Smooth muscle cell (in vitro differentiated cells): ENCODE results near the gene FAM156A. TPM values are rescaled to one million over a fixed set of nuclear protein-coding genes. Genes with fewer than 3 reads are reported as not detected.

Experiments
- polyA plus RNA-seq: library from polyadenylated mRNA; unstranded; fragments of >200 nt; fragmentation: Nextera tagmentation; extraction: Ambion mirVana; gene quantifications from 2 replicates; pipeline ENCODE4 v1.2.1, GENCODE V29; 2016
- total RNA-seq: library from RNA; depleted of rRNA; stranded (reverse); fragments of >200 nt; gene quantifications from 2 replicates; pipeline ENCODE4 v1.2.3, GENCODE V29; 2014

Gene FAM156A
- total and polyA plus RNA-seq, 2 experiments from 2014 or later = 7.6 to 18.5 TPM

Other genes with a start within 250 kb of the FAM156A start
- not detected in 2 replicates for gene SSX2B, start 207.3 kb downstream of the FAM156A start, total RNA-seq
- gene SSX2B, start 207.3 kb downstream of the FAM156A start, polyA plus RNA-seq = not detected in 2 replicates
- not detected in 2 replicates for gene SPANXN5, start 161.1 kb downstream of the FAM156A start, total RNA-seq
- not detected in 2 replicates for gene SPANXN5, start 161.1 kb downstream of the FAM156A start, polyA plus RNA-seq
- gene XAGE5, start 147.2 kb downstream of the FAM156A start, total RNA-seq = not detected in 2 replicates
- not detected in 2 replicates for gene XAGE5, start 147.2 kb downstream of the FAM156A start, polyA plus RNA-seq
- not detected in 2 replicates for gene XAGE3, start 90.4 kb downstream of the FAM156A start, total RNA-seq
- not detected in 2 replicates for gene XAGE3, start 90.4 kb downstream of the FAM156A start, polyA plus RNA-seq
- 18.5 and 22.0 TPM in 2 replicates for gene FAM156B, start 61.2 kb downstream of the FAM156A start, total RNA-seq
- gene FAM156B, start 61.2 kb downstream of the FAM156A start, polyA plus RNA-seq = 30.5 and 30.7 TPM in 2 replicates
- 3.9 and 5.5 TPM in 2 replicates for gene GPR173, start 90.3 kb upstream of the FAM156A start, total RNA-seq
- 0.63 and 1.8 TPM in 2 replicates for gene GPR173, start 90.3 kb upstream of the FAM156A start, polyA plus RNA-seq
- gene TSPYL2, start 123.8 kb upstream of the FAM156A start, total RNA-seq = 37.7 and 38.1 TPM in 2 replicates
- gene TSPYL2, start 123.8 kb upstream of the FAM156A start, polyA plus RNA-seq = 50.7 and 64.1 TPM in 2 replicates
- gene KANTR, start 135.6 kb upstream of the FAM156A start, total RNA-seq = 6.1 and 7.9 TPM in 2 replicates
- 2.6 and 4.6 TPM in 2 replicates for gene KANTR, start 135.6 kb upstream of the FAM156A start, polyA plus RNA-seq